OCI-LY1 (cell line): ENCODE results near the gene ACVR2A.

Experiments used
- H2AFZ ChIP-seq: fragments of 200-600 bp; sonication (generic), shearing (Covaris generic); 2 replicates; pipeline ENCODE4 v1.6.0; 2014; ENCODE audit warnings: antibody characterized with exemption, mild to moderate bottlenecking, low read length
- H3F3A ChIP-seq: fragments of 200-600 bp; sonication (generic), shearing (Covaris generic); 2 replicates; pipeline ENCODE4 v1.6.0; 2014; ENCODE audit warnings: mild to moderate bottlenecking, antibody characterized with exemption, low read length, moderate library complexity; ENCODE audit not compliant: insufficient read depth
- H3K27ac ChIP-seq: fragments of 200-600 bp; sonication (generic); 2 replicates; pipeline ENCODE4 v1.5.1; 2014; ENCODE audit warnings: low read length, mixed run types, mild to moderate bottlenecking, low read depth; ENCODE audit not compliant: poor library complexity, severe bottlenecking
- H3K27me3 ChIP-seq: fragments of 200-600 bp; sonication (generic); 2 replicates; pipeline ENCODE4 v1.6.0; 2014; ENCODE audit warnings: antibody characterized with exemption, mild to moderate bottlenecking, low read length, moderate library complexity; ENCODE audit not compliant: insufficient read depth
- H3K36me3 ChIP-seq: fragments of 200-600 bp; sonication (generic); 2 replicates; pipeline ENCODE4 v1.6.1; 2014; ENCODE audit warnings: mild to moderate bottlenecking, antibody characterized with exemption, low read length, moderate library complexity, mixed read lengths; ENCODE audit not compliant: insufficient read depth
- H3K4me1 ChIP-seq: fragments of 200-600 bp; sonication (generic); 2 replicates; pipeline ENCODE4 v1.5.1; 2014; ENCODE audit warnings: mild to moderate bottlenecking, low read length, moderate library complexity; ENCODE audit not compliant: insufficient read depth, severe bottlenecking
- H3K4me2 ChIP-seq: fragments of 200-600 bp; sonication (generic), shearing (Covaris generic); 2 replicates; pipeline ENCODE4 v1.6.1; 2014; ENCODE audit warnings: low read length
- H3K4me3 ChIP-seq: fragments of 200-600 bp; sonication (generic); 2 replicates; pipeline ENCODE4 v1.5.1; 2014; ENCODE audit warnings: low read length, low read depth, mild to moderate bottlenecking, mixed read lengths; ENCODE audit not compliant: poor library complexity, severe bottlenecking
- H3K79me2 ChIP-seq: fragments of 200-600 bp; shearing (Covaris generic); 2 replicates; pipeline ENCODE4 v1.6.1; 2016; ENCODE audit warnings: mixed run types, low read length, mixed read lengths; ENCODE audit not compliant: insufficient read depth
- H3K9ac ChIP-seq: fragments of 200-600 bp; sonication (generic), shearing (Covaris generic); 2 replicates; pipeline ENCODE4 v1.6.1; 2014; ENCODE audit warnings: mild to moderate bottlenecking, low read length, mixed read lengths
- H3K9me2 ChIP-seq: fragments of 200-600 bp; sonication (generic), shearing (Covaris generic); 2 replicates; pipeline ENCODE4 v1.6.1; 2014; ENCODE audit warnings: low read depth, mild to moderate bottlenecking, low read length, mixed read lengths
- H3K9me3 ChIP-seq: fragments of 200-600 bp; shearing (Covaris generic); 2 replicates; pipeline ENCODE4 v1.6.1; 2014; ENCODE audit warnings: low read length, mixed read lengths
- H4K20me1 ChIP-seq: fragments of 200-600 bp; sonication (generic), shearing (Covaris generic); 2 replicates; pipeline ENCODE4 v1.6.0; 2016; ENCODE audit warnings: mild to moderate bottlenecking, low read length; ENCODE audit not compliant: insufficient read depth
- CTCF ChIP-seq: fragments of 200-600 bp; sonication (generic), shearing (Covaris generic); IDR thresholded peaks from 2 replicates; pipeline ENCODE4 v1.5.1; 2017; ENCODE audit warnings: mild to moderate bottlenecking, antibody characterized with exemption, low read length, moderate library complexity, mixed read lengths
- EZH2 ChIP-seq: fragments of 200-600 bp; sonication (generic), shearing (Covaris generic); IDR thresholded peaks from 2 replicates; pipeline ENCODE4 v1.8.0; 2017; ENCODE audit warnings: borderline replicate concordance, mixed run types, mild to moderate bottlenecking, antibody characterized with exemption, low read length, moderate library complexity, mixed read lengths

The ACVR2A gene

GRCh38 chr2:147845411-147845971 lies 662 bp downstream of the ACVR2A start:
- no peaks in the 10 kb centered on the region for H3K9me2 ChIP-seq
- no peaks in the 10 kb centered on the region for H3K27me3 ChIP-seq
- no peak overlapping the region for H2AFZ ChIP-seq
- no peaks in the 10 kb centered on the region for H3K9me3 ChIP-seq
- H3K79me2 ChIP-seq: no peaks in the 10 kb centered on the region
- no peaks in the 10 kb centered on the region for H3F3A ChIP-seq
- H3K36me3 ChIP-seq: no peaks in the 10 kb centered on the region
- peak overlapping the region; percentile 44 for H3K9ac ChIP-seq
- H3K4me1 ChIP-seq: peaks cover 15% of the 10 kb centered on the region
- H4K20me1 ChIP-seq: no peaks in the 10 kb centered on the region
- no peak overlapping the region for H3K27ac ChIP-seq
- H3K4me3 ChIP-seq: peak overlapping the region; percentile 69
- TF ChIP-seq EZH2: no peak
- no peak for TF ChIP-seq CTCF
- H3K4me2 ChIP-seq: peak overlapping the region; percentile 85

- Histone ChIP-seq H3K36me3 (no peaks in the 10 kb centered on the region), H3F3A (no peaks in the 10 kb centered on the region), H3K4me2 (peak overlapping the region; percentile 14; the same call in 1 of the 2 replicates), H3K27me3 (no peaks in the 10 kb centered on the region), H3K27ac (no peak overlapping the region), H3K9me3 (no peaks in the 10 kb centered on the region), H3K79me2 (no peaks in the 10 kb centered on the region), H3K9me2 (no peaks in the 10 kb centered on the region), H3K4me1 (peaks cover 15% of the 10 kb centered on the region), H2AFZ (no peak overlapping the region), H4K20me1 (no peaks in the 10 kb centered on the region), H3K4me3 (peak overlapping the region; percentile 14), H3K9ac (no peak overlapping the region)
- no peak for TF ChIP-seq EZH2
- TF ChIP-seq CTCF: no peak
Measured at GRCh38 chr2:147846412-147847081, 1.7 kb downstream of the ACVR2A start.

GRCh38 chr2:147847746-147848391 lies 3.0 kb downstream of the ACVR2A start:
- H3K36me3 ChIP-seq: no peaks in the 10 kb centered on the region
- no peak overlapping the region for H3K27ac ChIP-seq
- H3K4me1 ChIP-seq: peaks cover 15% of the 10 kb centered on the region
- no peaks in the 10 kb centered on the region for H4K20me1 ChIP-seq
- no peaks in the 10 kb centered on the region for H3K79me2 ChIP-seq
- no peak overlapping the region for H3K9ac ChIP-seq
- H2AFZ ChIP-seq: no peak overlapping the region
- H3K27me3 ChIP-seq: no peaks in the 10 kb centered on the region
- TF ChIP-seq EZH2 (no peak), CTCF (no peak)
- H3K9me2 ChIP-seq: no peaks in the 10 kb centered on the region
- no peak overlapping the region for H3K4me3 ChIP-seq
- no peaks in the 10 kb centered on the region for H3K9me3 ChIP-seq
- H3F3A ChIP-seq: no peaks in the 10 kb centered on the region
- H3K4me2 ChIP-seq: no peak overlapping the region
